B cell (primary cell): ENCODE results near the gene GABRG3. TPM values are rescaled to one million over a fixed set of nuclear protein-coding genes. Genes with fewer than 3 reads are reported as not detected.
"Not testable (repeated sequence)": the region's sequence is repeated elsewhere in the genome, so short reads cannot be mapped to it uniquely, and the experiment has no call there.

Experiments used
- ATAC-seq: fragments of 200-7000 bp; cut with Tn5 transposase; one replicate; pipeline ENCODE4 v1.10.0; 2021; ENCODE audit warnings: low read depth, mild to moderate bottlenecking, moderate number of reproducible peaks, moderate library complexity
- CTCF ChIA-PET: fragments of 350-600 bp; sonication (Branson Sonifier 250); formaldehyde crosslinking; loops from one replicate; lab custom pipeline; 2021; ENCODE audit warnings: antibody characterized with exemption, inconsistent platforms; lab: Charles Lee
- POLR2A ChIA-PET: fragments of 350-600 bp; sonication (Branson Sonifier 250); formaldehyde crosslinking; loops from one replicate; lab custom pipeline; 2021; ENCODE audit warnings: antibody characterized with exemption; lab: Charles Lee
- DNase-seq: peaks from one replicate; pipeline ENCODE4 v3.0.0; 2013
- H2AFZ ChIP-seq: 2 replicates; pipeline ENCODE4 v1.6.1; 2012; ENCODE audit warnings: mild to moderate bottlenecking, low read depth, low read length; ENCODE audit not compliant: insufficient read depth, poor library complexity, severe bottlenecking
- H3K27ac ChIP-seq, 2 donors: 1 replicate in 1 of 2; 2 replicates in 1 of 2; pipeline ENCODE4 v1.5.1; 2012 to 2013; ENCODE audit warnings: low read length in 2 of 2, mild to moderate bottlenecking in 2 of 2, moderate library complexity in 1 of 2
- H3K27me3 ChIP-seq, 4 experiments: fragments of 200-600 bp in 1 of 4; sonication (generic) in 1 of 4; replicated peaks in 1 of 4; 1 replicate in 2 of 4; 2 replicates in 2 of 4; pipeline versions ENCODE4 v1.6.1 to v1.7.0; 2013 to 2016; ENCODE audit warnings: low read length in 3 of 4, mild to moderate bottlenecking in 2 of 4, mixed read lengths in 1 of 4, moderate library complexity in 1 of 4; ENCODE audit not compliant: insufficient read depth in 4 of 4, control insufficient read depth in 3 of 4; ENCODE audit errors: control extremely low read depth in 1 of 4
- H3K36me3 ChIP-seq, 2 experiments: replicated peaks in 1 of 2; 1 replicate in 1 of 2; 2 replicates in 1 of 2; pipeline versions ENCODE4 v1.6.1 to v1.7.1; 2013; ENCODE audit warnings: low read length in 1 of 2; ENCODE audit not compliant: insufficient read depth in 2 of 2, control insufficient read depth in 1 of 2; ENCODE audit errors: control extremely low read depth in 1 of 2, extremely low read depth in 1 of 2
- H3K4me1 ChIP-seq, 2 donors: fragments of 200-600 bp in 1 of 2; sonication (generic) in 1 of 2; 1 replicate in 1 of 2; 2 replicates in 1 of 2; pipeline versions ENCODE4 v1.5.1 to v1.6.1; 2013 to 2017; ENCODE audit warnings: low read length in 2 of 2; ENCODE audit not compliant: control insufficient read depth in 2 of 2, insufficient read depth in 2 of 2
- H3K4me2 ChIP-seq: replicated peaks from 2 replicates; pipeline ENCODE3; 2012; ENCODE audit warnings: mild to moderate bottlenecking, low read depth, low read length; ENCODE audit not compliant: poor library complexity, severe bottlenecking
- H3K4me3 ChIP-seq, 5 experiments: fragments of 200-600 bp in 1 of 5; sonication (generic) in 1 of 5; 1 replicate in 3 of 5; 2 replicates in 2 of 5; pipeline versions ENCODE4 v1.5.1 to v1.7.0; 2011 to 2016; ENCODE audit warnings: low read length in 4 of 5, mild to moderate bottlenecking in 4 of 5, low read depth in 2 of 5, control low read depth in 1 of 5, moderate library complexity in 1 of 5; ENCODE audit not compliant: insufficient read depth in 1 of 5; ENCODE audit errors: control extremely low read depth in 1 of 5, extremely low read depth in 1 of 5
- H3K79me2 ChIP-seq: fragments of 200-600 bp; sonication (generic); one replicate; pipeline ENCODE4 v1.6.0; 2016; ENCODE audit warnings: low read length; ENCODE audit not compliant: control insufficient read depth, insufficient read depth
- H3K9ac ChIP-seq: fragments of 200-600 bp; sonication (generic); 2 replicates; pipeline ENCODE4 v1.6.1; 2017; ENCODE audit warnings: mild to moderate bottlenecking, low read length, moderate library complexity
- H3K9me3 ChIP-seq, 3 donors: one replicate each; pipeline versions ENCODE4 v1.6.1 to v1.7.1; 2013; ENCODE audit warnings: low read length in 2 of 3; ENCODE audit not compliant: control insufficient read depth in 2 of 3, insufficient read depth in 1 of 3; ENCODE audit errors: control extremely low read depth in 1 of 3
- H4K20me1 ChIP-seq: 2 replicates; pipeline ENCODE4 v1.6.0; 2012; ENCODE audit warnings: mild to moderate bottlenecking, low read length; ENCODE audit not compliant: insufficient read depth, control insufficient read depth, poor library complexity, severe bottlenecking
- H3K27ac Mint-ChIP-seq: one replicate; pipeline ENCODE4 v1.8.0; 2021; ENCODE audit warnings: mixed read lengths
- H3K27me3 Mint-ChIP-seq: one replicate; pipeline ENCODE4 v1.8.0; 2021; ENCODE audit warnings: mixed read lengths
- H3K4me1 Mint-ChIP-seq: one replicate; pipeline ENCODE4 v1.8.0; 2021; ENCODE audit warnings: mixed read lengths
- H3K4me3 Mint-ChIP-seq: one replicate; pipeline ENCODE4 v1.8.0; 2021; ENCODE audit warnings: mixed read lengths
- H3K9me3 Mint-ChIP-seq: one replicate; pipeline ENCODE4 v1.8.0; 2022; ENCODE audit warnings: mixed read lengths; ENCODE audit not compliant: insufficient read depth
- CTCF ChIP-seq: fragments of 200-600 bp; IDR thresholded peaks from one replicate; pipeline ENCODE4 v1.8.0; 2022; ENCODE audit warnings: antibody characterized with exemption, mild to moderate bottlenecking
- EZH2 ChIP-seq: IDR thresholded peaks from 2 replicates; pipeline ENCODE4 v1.6.1; 2012; ENCODE audit warnings: borderline replicate concordance, low read depth, mild to moderate bottlenecking, moderate library complexity, low read length; ENCODE audit not compliant: insufficient read depth, poor library complexity, severe bottlenecking
- WGBS: methylation state at CpG from one replicate; pipeline ENCODE4 v1.1.5; 2013; ENCODE audit warnings: missing lambda C conversion rate; ENCODE audit not compliant: insufficient coverage; 5-methylcytosine and 5-hydroxymethylcytosine counted together
- intact Hi-C: fragments of 100-400 bp; cut with micrococcal nuclease; formaldehyde crosslinking; loops from one replicate; pipeline ENCODE4 v1.10.0; 2022
- polyA plus RNA-seq: library from polyadenylated mRNA; depleted of rRNA; stranded (reverse); fragments of >200 nt; gene quantifications from 2 replicates; pipeline ENCODE4 v1.2.3, GENCODE V29; 2012
- total RNA-seq, 2 donors: library from RNA; stranded (reverse); fragments of 120-200 nt in 1 of 2; gene quantifications; 1 replicate in 1 of 2; 2 replicates in 1 of 2; pipeline versions ENCODE4 v1.2.3 to v1.2.4, GENCODE V29; 2013 to 2022

GABRG3 gene
- total and polyA plus RNA-seq, 2 donors (not counting 1 experiment from before 2014, with no cell fraction given) = not detected

- no peaks in the 10 kb centered on the region for H3K4me1 ChIP-seq
- Mint-ChIP-seq H3K27me3 (no peaks in the 10 kb centered on the region), H3K4me1 (no peaks in the 10 kb centered on the region), H3K4me3 (no peak overlapping the region), H3K27ac (no peak overlapping the region), H3K9me3 (no peaks in the 10 kb centered on the region)
- TF ChIP-seq EZH2 = no peak
- TF ChIP-seq CTCF = no peak
- intact Hi-C loops = no loop called here
- H3K4me2 ChIP-seq = no peak overlapping the region
- H4K20me1 ChIP-seq = no peaks in the 10 kb centered on the region
- WGBS = 91% methylated on average over 4 of the region's 4 CpGs
- H3K27me3 ChIP-seq = no peaks in the 10 kb centered on the region
- H3K79me2 ChIP-seq = no peaks in the 10 kb centered on the region
- H3K36me3 ChIP-seq = no peaks in the 10 kb centered on the region
- no peak overlapping the region for H3K27ac ChIP-seq
- ATAC-seq = no peak
- no peak overlapping the region for H2AFZ ChIP-seq
- H3K4me3 ChIP-seq = no peak overlapping the region
- no peaks in the 10 kb centered on the region for H3K9me3 ChIP-seq
- CTCF ChIA-PET = no interaction called here
- no peak overlapping the region for H3K9ac ChIP-seq
- DNase-seq = no peak
- POLR2A ChIA-PET = no interaction called here
Observed at GRCh38 chr15:26985050-26985449, 14.1 kb downstream of the GABRG3 start.

GRCh38 chr15:26996250-26996649 is 25.3 kb downstream of the GABRG3 start:
- Histone ChIP-seq H2AFZ (no peak overlapping the region), H3K4me3 (no peak overlapping the region), H3K36me3 (no peaks in the 10 kb centered on the region), H3K9me3 (peaks cover 0 to 10% (median 0%) of the 10 kb centered on the region in 3 donors), H3K4me1 (no peaks in the 10 kb centered on the region), H3K4me2 (no peak overlapping the region), H3K27me3 (no peaks in the 10 kb centered on the region), H4K20me1 (no peaks in the 10 kb centered on the region), H3K27ac (no peak overlapping the region), H3K9ac (no peak overlapping the region), H3K79me2 (no peaks in the 10 kb centered on the region)
- Mint-ChIP-seq H3K4me3 (no peak overlapping the region), H3K27ac (no peak overlapping the region), H3K9me3 (peaks cover 2% of the 10 kb centered on the region), H3K27me3 (no peaks in the 10 kb centered on the region), H3K4me1 (no peaks in the 10 kb centered on the region)
- TF ChIP-seq CTCF (no peak), EZH2 (no peak)
- DNase-seq = no peak
- intact Hi-C loops = no loop called here
- ChIA-PET POLR2A (no interaction called here), CTCF (no interaction called here)
- ATAC-seq = no peak
- no CpG with 5 or more reads among the region's 2 CpGs for WGBS

- H2AFZ ChIP-seq, intact Hi-C loops, H3K27ac Mint-ChIP-seq, H3K27ac ChIP-seq, CTCF ChIA-PET, ATAC-seq, H3K4me1 ChIP-seq, H3K79me2 ChIP-seq, H3K9me3 Mint-ChIP-seq, H3K4me3 ChIP-seq, DNase-seq, POLR2A ChIA-PET, H3K27me3 Mint-ChIP-seq, H4K20me1 ChIP-seq, H3K36me3 ChIP-seq, H3K4me1 Mint-ChIP-seq, H3K27me3 ChIP-seq, H3K4me2 ChIP-seq, H3K4me3 Mint-ChIP-seq, H3K9ac ChIP-seq: not testable (repeated sequence)
- WGBS = no CpG with 5 or more reads among the region's 4 CpGs
- H3K9me3 ChIP-seq = peaks cover 0 to 19% (median 0%) of the 10 kb centered on the region in 3 donors
Observed at GRCh38 chr15:27003003-27003402, 32.0 kb downstream of the GABRG3 start.
